ENCODE results near the gene KCTD16. TPM values are rescaled to one million over a fixed set of nuclear protein-coding genes. Genes with fewer than 3 reads are reported as not detected.

KCTD16 gene
- total and polyA plus RNA-seq, 2 experiments from 2014 or later, result 0.45 to 3.4 TPM

- no peaks in the 10 kb centered on the region for H3K36me3 ChIP-seq (replicated peaks; ENCODE audit: insufficient read depth, low read depth)
- H3K4me2 ChIP-seq, result no peak overlapping the region
- no peak for DNase-seq (ENCODE audit: low spot score)
- WGBS (ENCODE audit: low lambda C conversion rate, missing lambda C conversion rate), result 73% methylated on average over 5 of the region's 5 CpGs
- no peaks in the 10 kb centered on the region for H3K27me3 ChIP-seq
- H3K9me3 ChIP-seq (ENCODE audit: low read depth), result no peaks in the 10 kb centered on the region
- no peaks in the 10 kb centered on the region for H3K79me2 ChIP-seq
- no peaks in the 10 kb centered on the region for H4K20me1 ChIP-seq (ENCODE audit: insufficient read depth, poor library complexity, severe bottlenecking)
- H3K27ac ChIP-seq, result no peak overlapping the region
- H3K4me1 ChIP-seq (ENCODE audit: insufficient read depth), result no peaks in the 10 kb centered on the region
- no peaks in the 10 kb centered on the region for H3K9me2 ChIP-seq (replicated peaks; ENCODE audit: insufficient read depth)
- TF ChIP-seq, protein P1, sequence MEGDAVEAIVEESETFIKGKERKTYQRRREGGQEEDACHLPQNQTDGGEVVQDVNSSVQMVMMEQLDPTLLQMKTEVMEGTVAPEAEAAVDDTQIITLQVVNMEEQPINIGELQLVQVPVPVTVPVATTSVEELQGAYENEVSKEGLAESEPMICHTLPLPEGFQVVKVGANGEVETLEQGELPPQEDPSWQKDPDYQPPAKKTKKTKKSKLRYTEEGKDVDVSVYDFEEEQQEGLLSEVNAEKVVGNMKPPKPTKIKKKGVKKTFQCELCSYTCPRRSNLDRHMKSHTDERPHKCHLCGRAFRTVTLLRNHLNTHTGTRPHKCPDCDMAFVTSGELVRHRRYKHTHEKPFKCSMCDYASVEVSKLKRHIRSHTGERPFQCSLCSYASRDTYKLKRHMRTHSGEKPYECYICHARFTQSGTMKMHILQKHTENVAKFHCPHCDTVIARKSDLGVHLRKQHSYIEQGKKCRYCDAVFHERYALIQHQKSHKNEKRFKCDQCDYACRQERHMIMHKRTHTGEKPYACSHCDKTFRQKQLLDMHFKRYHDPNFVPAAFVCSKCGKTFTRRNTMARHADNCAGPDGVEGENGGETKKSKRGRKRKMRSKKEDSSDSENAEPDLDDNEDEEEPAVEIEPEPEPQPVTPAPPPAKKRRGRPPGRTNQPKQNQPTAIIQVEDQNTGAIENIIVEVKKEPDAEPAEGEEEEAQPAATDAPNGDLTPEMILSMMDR (IDR thresholded peaks at IDR 0.05; ENCODE audit: poor library complexity), result no peak
- no peak for TF ChIP-seq EZH2 (IDR thresholded peaks at IDR 0.05; ENCODE audit: borderline replicate concordance)
- no peak for TF ChIP-seq EZH2phosphoT487 (IDR thresholded peaks at IDR 0.05; ENCODE audit: low read depth, severe bottlenecking, unreplicated experiment)
- no peak overlapping the region for H3K4me3 ChIP-seq
- H2AFZ ChIP-seq, result no peak overlapping the region
Measured at GRCh38 chr5:144276034-144276822, 105.6 kb downstream of the KCTD16 start.

DNA sequence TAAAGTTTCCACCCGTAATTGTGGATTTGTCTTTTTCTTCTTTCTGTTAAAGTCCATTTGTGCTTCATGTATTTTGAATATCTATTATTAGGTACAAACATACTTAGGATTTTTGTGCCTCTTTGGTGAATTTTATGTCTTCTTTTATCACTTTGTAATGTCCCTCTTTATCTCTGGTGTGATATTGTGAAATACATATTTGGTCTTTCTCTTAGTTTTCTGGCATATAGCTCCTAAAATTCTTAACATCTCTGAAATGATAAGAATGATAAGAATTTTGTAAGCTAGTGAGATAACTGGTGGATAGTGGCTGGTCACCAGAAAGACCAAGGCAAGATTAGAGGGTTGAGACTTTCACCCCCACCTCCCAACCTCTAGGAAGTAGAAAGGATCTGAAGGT is 111.1 kb downstream of the KCTD16 start:
- Histone ChIP-seq H3K4me2 (no peak overlapping the region), H2AFZ (no peak overlapping the region), H3K27ac (no peak overlapping the region), H3K27me3 (no peaks in the 10 kb centered on the region), H3K79me2 (no peaks in the 10 kb centered on the region), H3K9me2 (replicated peaks; ENCODE audit: insufficient read depth) (no peaks in the 10 kb centered on the region), H3K4me3 (no peak overlapping the region), H4K20me1 (ENCODE audit: insufficient read depth, poor library complexity, severe bottlenecking) (no peaks in the 10 kb centered on the region), H3K36me3 (replicated peaks; ENCODE audit: insufficient read depth, low read depth) (no peaks in the 10 kb centered on the region), H3K4me1 (ENCODE audit: insufficient read depth) (no peaks in the 10 kb centered on the region), H3K9me3 (ENCODE audit: low read depth) (no peaks in the 10 kb centered on the region)
- TF ChIP-seq, protein P1 (IDR thresholded peaks at IDR 0.05; ENCODE audit: poor library complexity), result no peak
- no peak for TF ChIP-seq EZH2 (IDR thresholded peaks at IDR 0.05; ENCODE audit: borderline replicate concordance)
- no peak for TF ChIP-seq EZH2phosphoT487 (IDR thresholded peaks at IDR 0.05; ENCODE audit: low read depth, severe bottlenecking, unreplicated experiment)
- no peak for DNase-seq (ENCODE audit: low spot score)
- WGBS (ENCODE audit: low lambda C conversion rate, missing lambda C conversion rate), result 57% methylated on average over 1 of the region's 1 CpG

GRCh38 chr5:144284036-144284435 is 113.4 kb downstream of the KCTD16 start:
- no peaks in the 10 kb centered on the region for H3K9me2 ChIP-seq (replicated peaks; ENCODE audit: insufficient read depth)
- no peaks in the 10 kb centered on the region for H3K79me2 ChIP-seq
- TF ChIP-seq, protein P1 (IDR thresholded peaks at IDR 0.05; ENCODE audit: poor library complexity), result no peak
- no peak for TF ChIP-seq EZH2 (IDR thresholded peaks at IDR 0.05; ENCODE audit: borderline replicate concordance)
- no peak for TF ChIP-seq EZH2phosphoT487 (IDR thresholded peaks at IDR 0.05; ENCODE audit: low read depth, severe bottlenecking, unreplicated experiment)
- no peak overlapping the region for H3K4me2 ChIP-seq
- H3K4me3 ChIP-seq, result no peak overlapping the region
- H3K4me1 ChIP-seq (ENCODE audit: insufficient read depth), result no peaks in the 10 kb centered on the region
- H3K27me3 ChIP-seq, result no peaks in the 10 kb centered on the region
- no peaks in the 10 kb centered on the region for H3K36me3 ChIP-seq (replicated peaks; ENCODE audit: insufficient read depth, low read depth)
- 93% methylated on average over 2 of the region's 2 CpGs for WGBS (ENCODE audit: low lambda C conversion rate, missing lambda C conversion rate)
- no peaks in the 10 kb centered on the region for H3K9me3 ChIP-seq (ENCODE audit: low read depth)
- no peak overlapping the region for H2AFZ ChIP-seq
- H3K27ac ChIP-seq, result no peak overlapping the region
- no peaks in the 10 kb centered on the region for H4K20me1 ChIP-seq (ENCODE audit: insufficient read depth, poor library complexity, severe bottlenecking)
- no peak for DNase-seq (ENCODE audit: low spot score)
